Measurements from ENCODE around the gene PDILT.
"Not testable (repeated sequence)": the region's sequence is repeated elsewhere in the genome, so short reads cannot be mapped to it uniquely, and the experiment has no call there.

DNA sequence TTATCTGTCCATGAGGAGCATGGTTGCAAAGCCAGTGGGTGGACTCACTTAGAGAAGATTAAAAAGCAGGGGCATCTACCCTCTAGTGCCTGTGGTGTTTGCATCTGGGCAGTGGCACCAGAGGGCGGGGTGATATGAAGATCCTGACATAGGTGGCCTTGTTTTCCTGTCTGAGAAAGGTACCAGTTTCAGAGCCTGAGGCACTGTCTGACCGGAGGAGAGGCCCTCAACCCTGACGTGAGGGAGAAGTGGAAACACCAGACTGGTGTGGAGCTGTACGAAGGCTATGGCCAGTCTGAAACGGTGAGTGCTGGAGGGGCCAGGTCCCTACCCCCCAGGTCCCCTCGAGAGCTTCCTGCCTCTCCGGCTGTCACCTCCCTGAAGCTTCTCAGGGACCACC, 25.0 kb upstream of the PDILT start:
- TF ChIP-seq, protein P1, sequence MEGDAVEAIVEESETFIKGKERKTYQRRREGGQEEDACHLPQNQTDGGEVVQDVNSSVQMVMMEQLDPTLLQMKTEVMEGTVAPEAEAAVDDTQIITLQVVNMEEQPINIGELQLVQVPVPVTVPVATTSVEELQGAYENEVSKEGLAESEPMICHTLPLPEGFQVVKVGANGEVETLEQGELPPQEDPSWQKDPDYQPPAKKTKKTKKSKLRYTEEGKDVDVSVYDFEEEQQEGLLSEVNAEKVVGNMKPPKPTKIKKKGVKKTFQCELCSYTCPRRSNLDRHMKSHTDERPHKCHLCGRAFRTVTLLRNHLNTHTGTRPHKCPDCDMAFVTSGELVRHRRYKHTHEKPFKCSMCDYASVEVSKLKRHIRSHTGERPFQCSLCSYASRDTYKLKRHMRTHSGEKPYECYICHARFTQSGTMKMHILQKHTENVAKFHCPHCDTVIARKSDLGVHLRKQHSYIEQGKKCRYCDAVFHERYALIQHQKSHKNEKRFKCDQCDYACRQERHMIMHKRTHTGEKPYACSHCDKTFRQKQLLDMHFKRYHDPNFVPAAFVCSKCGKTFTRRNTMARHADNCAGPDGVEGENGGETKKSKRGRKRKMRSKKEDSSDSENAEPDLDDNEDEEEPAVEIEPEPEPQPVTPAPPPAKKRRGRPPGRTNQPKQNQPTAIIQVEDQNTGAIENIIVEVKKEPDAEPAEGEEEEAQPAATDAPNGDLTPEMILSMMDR (IDR thresholded peaks at IDR 0.05) = not testable (repeated sequence)
- TF ChIP-seq POLR2A (IDR thresholded peaks at IDR 0.05); POLR2AphosphoS5 (IDR thresholded peaks at IDR 0.05; ENCODE audit: insufficient read depth in 1 of 2, low read depth in 1 of 2): not testable (repeated sequence)
